ENCODE data around the gene ZNF652.

ZNF652 gene

DNA sequence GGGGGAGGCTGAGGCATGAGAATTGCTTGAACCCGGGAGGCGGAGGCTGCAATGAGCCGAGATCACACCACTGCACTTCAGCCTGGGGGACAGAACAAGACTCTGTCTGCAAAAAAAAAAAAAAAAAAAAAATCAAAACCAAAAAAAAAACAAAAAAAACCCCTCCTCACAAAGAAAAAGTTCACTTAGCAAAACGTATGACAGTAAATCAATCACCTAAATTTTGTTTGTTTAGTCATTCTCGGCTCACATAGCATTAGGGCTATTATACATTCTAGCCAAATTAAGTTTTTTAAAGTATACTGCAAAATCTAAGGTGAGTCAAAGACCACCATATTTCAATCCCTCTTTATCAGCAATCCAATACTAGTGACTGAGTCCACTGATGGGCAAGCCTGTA is 5.7 kb downstream of the ZNF652 start:
- no peak for DNase-seq

DNA sequence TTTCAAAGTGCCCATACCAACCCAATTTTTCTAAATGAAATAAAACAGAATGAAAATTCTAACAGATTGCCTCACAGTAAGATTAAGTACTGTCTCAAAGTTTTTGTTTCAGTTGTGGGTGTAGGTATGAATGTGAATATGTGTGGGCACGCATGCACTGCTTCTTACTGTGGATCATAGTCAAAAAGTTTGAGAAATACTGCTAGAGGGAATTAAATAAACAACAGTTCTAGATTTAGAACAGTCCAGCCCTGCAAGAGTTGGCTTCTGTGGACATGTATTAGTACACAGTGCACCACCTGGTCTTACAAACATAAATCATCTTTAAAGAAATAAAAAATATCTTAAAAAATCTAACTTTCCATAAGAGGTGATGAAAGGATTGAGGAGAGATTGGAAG is 8.4 kb downstream of the ZNF652 start:
- DNase-seq: no peak

DNA sequence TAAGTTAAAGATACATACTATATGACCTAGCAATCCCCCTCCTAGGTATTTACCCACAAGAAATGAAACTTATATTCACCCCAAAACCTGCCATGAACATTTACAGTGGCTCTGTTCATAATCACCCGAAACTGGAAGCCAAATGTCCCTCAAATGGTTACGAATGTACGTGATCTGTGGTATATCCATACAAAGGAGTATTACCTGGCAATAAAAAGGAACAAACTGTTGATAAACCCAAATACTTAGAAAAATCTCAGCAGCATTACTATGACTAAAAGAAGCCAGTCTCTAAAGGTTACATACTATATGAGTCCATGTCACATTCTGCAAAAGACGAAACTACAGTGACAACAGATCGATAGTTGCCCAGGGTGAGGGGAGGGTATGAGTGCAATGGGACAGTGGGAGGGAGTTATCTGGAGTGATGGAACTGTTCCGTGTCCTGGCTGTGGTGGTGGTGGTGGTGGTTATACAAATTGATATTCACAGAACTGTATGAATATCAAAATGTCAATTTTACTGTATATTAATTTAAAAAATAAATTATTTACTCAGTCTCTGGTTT is 9.4 kb downstream of the ZNF652 start:
- DNase-seq: no peak

DNA sequence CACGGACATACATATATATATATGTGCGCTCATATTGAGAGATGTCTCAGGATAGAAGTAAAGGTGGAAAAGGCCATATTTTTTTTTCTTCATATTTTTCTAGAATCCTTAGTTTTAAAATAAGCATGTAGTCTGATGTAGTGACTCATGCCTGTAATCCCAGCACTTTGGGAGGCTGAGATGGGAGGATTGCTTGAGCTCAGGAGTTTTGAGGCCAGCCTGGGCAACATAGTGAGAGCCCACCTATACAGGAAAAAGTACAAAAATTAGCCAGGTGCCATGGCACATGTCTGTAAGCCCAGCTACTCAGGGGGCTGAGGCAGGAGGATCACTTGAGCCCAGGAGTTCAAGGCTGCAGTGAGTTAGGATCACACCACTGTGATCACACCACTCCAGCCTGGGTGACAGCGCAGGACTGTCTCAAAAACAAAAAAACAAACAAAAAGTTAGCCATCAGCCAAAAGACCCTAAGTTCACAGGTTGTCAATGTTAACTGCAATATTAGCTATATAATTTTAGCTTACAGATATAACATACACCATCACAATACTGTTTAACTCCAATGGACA is 10.4 kb downstream of the ZNF652 start:
- no peak for DNase-seq

DNA sequence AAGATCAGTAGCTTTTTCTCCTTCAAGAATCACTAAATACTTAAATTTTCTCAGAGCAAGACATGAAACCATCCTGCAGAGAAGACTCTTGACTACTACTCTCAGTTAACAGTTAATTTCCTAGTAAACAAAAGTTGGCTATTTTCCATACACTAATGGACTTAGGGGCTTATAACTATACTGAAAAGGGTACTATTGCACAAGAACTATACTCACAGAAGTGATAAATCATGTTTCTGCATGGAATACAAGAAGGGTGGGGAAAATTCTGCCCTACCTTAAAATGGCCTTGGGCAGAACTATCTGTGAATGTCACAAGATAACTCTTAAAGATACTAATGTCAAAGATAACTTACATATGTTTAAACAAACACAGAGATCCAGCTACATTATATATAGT is 12.5 kb downstream of the ZNF652 start:
- no peak for DNase-seq

DNA sequence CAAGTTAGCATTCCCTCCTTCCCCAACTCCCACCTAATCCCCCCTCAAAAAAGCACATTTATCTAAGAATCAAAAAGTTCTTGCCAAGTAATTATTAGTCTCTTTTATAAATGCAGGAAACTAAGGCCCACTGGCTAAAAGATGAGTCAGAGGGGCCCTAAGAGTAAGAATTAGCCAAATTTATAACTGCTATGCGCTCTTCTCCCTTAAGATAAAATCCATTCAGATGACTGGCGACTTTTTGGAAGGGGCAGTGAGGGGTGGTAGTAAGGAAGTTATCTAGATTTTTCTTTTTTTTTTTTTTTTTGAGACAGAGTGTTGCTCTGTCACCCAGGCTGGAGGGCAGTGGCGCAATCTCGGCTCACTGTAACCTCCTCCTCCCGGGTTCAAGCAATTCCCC is 17.1 kb downstream of the ZNF652 start:
- DNase-seq: no peak

DNA sequence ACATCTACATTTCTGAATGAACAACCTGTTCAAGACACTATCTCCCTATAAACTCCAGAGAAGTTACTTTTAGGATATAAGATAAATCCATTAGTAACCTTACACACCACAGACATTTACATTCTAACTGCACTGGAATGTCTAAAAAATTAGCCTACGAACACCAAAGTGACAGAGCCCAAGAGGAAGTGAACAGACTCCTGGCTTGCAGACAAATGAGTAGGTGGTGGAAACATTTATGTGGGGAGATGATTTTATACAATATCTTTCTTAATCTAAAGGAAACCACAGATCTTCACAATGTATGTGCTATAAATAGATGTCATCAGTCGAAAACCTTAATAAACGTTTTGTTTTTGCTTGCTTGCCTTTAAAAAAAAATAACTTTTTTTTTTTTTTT is 18.8 kb downstream of the ZNF652 start:
- DNase-seq: no peak

DNA sequence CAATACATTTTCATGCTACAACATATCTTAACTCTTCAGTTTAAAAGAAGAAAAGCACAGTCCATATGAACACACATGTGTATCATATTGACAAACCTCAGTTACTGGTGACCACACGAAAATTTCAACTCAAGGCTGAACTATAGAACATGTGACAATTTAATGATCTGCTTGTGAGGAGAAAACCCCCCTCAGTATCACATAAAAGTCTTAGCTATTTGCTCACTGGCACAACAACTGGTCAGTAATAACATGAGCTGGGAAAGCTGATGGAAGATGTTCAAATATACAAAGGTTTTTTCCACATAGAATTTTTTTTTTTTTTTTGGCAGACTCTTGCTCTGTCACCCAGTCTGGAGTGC is 19.5 kb downstream of the ZNF652 start:
- DNase-seq: no peak

DNA sequence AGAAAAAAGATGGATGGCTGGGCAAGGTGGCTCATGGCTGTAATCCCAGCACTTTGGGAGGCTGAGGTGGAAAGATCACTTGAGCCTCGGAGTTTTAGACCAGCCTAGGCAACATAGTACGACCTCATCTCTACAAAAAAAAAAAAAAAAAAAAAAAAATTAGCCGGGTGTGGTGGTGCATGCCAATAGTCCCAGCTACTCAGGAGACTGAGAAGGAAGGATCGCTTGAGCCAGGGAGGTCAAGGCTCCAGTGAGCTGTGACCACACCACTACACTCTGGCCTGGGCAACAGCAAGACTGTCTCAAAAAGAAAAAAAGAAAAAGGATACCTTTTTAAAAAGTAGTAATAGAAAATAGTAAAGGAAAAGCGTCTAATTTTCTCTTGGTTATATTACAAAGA is 20.7 kb downstream of the ZNF652 start:
- no peak for DNase-seq

DNA sequence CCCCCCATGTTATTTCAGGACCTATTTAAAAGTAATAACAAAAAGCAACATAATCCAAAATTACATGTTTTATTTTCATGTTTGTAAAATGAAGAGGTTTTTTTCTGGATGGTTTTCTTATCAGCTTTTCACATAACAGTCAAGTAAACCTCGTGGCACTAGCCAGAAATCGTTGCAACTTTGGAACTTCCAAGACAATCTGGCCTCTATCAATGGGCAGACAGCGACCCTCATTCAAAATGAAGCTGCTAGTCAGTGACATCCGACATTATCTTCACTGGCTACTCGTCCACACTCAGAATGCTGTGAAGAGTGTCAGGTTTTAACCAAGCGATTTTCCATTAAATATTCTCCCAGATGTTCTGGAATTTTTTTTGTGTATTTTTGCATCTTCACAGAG is 22.7 kb downstream of the ZNF652 start:
- DNase-seq: no peak

DNA sequence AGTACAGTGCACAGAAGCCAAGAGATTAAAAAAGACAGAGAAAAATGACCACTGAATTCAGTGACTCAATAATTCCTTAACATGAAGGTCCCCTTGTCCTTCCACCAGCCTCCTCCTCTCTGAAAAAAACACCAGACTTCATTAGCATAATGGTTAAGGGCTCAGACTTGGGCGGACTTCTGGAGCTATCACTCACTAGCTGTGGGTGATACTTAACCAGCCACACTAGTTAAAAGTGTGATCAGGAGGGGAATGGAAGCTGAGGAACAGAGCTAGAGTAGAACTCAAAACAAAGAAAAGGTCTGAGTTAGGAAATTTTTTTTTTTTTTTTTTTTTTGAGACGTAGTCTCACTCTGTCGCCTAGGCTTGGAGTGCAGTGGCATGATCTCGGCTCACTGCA is 23.2 kb downstream of the ZNF652 start:
- no peak for DNase-seq

DNA sequence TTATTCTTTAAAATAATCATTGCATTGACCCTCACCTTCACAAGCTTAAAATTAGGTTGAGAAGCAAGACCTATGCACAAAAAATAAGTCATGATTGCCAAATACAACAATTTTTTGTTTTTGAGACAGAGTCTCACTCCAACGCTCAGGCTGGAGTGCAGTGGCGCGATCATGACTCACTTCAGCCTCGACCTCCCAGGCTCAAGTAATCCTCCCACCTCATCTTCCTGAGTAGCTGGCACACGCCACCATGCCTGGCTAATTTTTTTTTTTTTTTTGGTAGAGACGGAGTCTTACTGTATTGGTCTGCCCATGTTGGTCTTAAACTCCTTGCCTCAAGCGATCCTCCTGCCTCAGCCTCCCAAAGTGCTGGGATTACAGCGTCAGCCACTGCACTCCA is 24.2 kb downstream of the ZNF652 start:
- DNase-seq: no peak

DNA sequence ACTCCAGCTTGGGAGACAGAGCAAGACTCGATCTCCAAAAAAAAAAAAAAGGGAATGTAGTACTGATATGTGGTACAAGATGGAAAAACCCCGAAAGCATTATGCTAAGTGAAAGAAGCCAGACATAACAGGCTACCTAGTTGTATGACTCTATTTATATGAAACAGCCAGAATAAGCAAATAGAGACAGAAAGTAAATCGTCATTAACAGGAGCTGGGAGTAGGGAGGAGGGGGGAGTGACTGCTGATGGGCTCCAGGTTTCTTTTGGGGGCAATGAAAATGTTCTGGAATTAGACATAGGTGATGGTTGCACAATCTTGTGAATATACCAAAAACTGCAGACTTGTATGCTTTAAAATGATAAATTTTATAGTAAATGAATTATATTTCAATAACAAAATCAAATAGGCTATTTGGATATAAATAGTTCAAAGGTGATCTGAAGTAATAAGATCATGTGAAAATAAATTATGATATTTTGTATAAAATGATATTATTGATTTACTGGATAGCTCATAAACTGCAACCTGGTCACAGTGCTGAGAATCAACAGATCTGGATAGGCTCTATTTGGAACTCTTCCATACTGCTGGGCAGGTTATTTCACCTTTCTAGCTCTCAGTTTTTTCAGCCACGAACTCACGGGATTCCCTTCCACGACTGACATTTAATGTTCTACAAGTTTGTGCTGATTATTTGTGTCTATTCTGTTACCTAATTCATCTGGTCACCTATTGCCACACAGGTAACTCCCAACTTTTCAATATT is 27.1 kb downstream of the ZNF652 start:
- DNase-seq: no peak

DNA sequence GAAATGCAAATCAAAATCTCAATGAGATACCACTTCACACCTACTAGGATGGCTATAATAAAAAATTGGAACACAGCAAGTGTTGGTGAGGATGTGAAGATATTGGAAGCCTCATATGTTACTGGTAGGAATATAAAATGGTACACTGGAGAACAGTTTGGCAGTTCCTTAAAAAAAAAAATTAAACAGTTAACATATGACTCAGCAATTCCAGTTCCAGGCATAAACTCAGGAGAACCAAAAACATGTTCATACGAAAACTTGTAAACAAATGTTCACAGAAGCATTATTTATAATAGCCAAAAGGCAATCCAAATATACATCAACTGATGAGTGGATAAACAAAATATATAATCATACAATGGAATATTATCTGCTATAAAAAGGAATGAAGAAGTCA is 28.2 kb downstream of the ZNF652 start:
- DNase-seq: no peak

DNA sequence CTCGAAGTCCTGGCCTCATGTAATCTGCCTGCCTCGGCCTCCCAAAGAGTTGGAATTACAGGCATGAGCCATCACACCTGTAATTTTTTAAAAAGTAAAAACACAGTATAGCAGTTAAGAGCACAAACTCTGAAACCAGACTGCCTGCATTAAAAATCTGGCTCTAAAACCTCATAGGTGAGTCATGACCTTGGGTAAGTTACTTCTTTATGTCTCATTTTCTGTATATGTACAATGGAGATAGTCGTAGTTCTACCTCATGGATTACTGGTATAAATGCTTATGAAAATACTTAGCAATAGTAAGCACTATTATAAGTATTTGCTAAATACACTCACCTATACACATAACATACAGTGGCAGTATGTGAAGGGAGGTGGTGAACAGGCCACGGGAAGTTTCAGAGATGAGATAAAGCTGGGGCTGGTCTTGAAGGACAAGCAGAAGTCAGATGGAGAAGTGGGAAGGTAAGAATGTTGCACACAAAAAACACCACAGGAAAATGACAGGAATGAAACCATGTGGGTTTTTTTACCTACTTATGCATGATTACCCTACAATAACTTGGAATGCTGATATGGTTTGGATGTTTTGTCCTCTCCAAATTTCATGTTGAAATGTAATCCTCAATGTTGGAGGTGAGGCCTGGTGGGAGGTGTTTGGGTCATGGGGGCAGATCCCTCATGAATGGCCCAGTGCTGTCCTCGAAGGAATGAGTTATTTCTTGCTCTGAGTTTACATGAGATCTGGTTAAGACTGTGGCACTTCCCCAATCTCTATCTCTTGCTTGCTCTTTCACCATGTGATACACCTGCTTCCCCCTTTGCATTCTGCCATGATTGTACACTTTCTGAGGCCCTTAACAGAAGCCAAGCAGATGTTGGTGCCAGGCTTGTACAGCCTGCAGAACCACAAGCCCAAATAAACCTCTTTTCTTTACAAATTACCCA is 33.9 kb downstream of the ZNF652 start:
- DNase-seq: no peak

DNA sequence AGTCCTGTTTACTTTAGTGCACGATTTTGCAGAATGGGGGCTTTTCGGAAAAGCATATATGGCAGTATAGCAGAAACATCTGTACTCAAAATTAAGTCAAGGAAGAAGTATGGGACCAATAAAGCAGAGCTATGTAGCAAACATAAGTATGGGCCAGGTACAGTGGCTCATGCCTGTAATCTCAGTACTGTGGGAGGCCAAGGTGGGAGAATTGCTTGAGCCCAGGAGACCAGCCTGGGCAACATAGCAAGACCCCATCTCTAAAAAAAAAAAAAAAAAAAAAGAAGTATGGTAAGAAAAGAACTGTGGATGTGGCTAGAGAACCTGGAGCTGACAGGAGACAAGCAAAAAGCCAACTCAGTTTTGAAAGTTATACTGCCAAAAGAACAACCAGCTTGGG is 36.1 kb downstream of the ZNF652 start:
- no peak for DNase-seq

DNA sequence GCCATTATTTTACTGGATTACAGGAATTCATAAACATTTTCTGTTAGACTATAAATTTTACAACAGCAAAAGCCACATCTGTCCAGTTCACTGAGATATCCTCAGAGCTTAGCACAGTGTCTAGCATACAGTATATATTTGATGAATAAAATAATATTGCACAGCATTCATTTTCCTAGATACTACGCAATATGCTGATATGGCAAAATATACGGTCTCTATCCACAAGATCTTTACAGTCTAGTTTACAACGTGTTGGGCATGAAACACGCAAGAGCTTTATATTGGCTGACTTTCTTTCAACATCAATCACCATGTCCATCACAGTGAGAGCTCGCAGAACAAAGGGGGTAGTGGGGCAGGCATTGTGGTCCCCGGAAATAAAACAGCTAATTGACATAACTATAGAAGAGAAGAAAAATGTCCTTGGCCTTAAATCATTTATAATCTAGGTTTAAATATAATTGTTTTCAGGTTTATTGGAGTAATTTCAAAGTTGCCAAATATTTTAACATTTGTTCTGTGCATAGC is 43.5 kb downstream of the ZNF652 start:
- no peak for DNase-seq

DNA sequence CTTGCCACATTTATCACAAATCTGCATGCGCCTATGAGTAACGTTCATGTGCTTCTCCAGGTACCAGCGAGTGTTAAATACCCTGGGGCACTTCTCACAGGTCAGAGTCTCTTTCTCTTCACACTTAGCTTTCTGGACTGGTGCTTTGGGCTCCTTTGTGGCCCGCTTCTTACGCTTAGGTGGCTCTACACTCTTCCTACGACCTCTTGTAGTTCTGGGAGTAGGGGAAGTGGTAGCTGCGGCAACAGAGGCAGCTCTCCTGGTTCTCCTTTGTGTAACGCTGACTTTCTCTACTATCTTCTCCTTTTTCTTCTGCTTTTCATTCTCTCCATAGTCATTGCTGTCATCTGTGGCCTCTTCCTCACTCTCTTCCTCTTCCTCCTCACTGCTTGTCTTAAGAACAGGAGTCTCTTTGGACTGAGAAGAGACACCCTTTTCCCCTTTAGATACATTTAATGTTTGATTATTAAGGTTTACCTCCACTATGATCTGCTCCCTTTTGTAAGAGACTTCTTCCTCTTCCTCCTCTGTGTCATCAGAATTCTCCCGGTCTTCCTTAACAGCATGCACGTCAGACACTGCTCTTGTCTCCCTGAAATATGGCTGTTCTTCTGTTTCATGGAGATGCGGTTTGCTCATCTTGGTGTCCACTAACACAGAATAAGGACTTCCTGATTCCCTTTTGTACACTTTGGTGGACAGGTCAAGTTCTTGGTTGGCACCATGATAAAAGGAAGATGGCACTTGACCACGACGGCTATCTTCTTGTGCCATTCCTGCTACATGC is 45.0 kb downstream of the ZNF652 start:
- no peak for DNase-seq

DNA sequence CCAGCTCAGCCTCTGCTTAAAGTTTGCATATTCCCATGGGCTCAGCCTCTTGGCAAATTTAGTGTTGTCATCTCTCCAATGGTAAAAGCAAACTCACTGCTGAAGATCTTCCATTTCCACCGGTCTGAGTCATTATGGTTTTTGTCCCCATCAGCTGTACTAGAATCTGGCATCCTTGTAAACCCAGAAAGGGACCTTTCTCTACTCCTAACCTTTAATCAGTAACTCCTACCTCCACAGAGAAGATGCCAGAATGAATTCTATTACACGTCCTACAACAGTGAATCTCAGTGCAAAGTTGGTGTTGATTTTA is 45.8 kb downstream of the ZNF652 start:
- no peak for DNase-seq

DNA sequence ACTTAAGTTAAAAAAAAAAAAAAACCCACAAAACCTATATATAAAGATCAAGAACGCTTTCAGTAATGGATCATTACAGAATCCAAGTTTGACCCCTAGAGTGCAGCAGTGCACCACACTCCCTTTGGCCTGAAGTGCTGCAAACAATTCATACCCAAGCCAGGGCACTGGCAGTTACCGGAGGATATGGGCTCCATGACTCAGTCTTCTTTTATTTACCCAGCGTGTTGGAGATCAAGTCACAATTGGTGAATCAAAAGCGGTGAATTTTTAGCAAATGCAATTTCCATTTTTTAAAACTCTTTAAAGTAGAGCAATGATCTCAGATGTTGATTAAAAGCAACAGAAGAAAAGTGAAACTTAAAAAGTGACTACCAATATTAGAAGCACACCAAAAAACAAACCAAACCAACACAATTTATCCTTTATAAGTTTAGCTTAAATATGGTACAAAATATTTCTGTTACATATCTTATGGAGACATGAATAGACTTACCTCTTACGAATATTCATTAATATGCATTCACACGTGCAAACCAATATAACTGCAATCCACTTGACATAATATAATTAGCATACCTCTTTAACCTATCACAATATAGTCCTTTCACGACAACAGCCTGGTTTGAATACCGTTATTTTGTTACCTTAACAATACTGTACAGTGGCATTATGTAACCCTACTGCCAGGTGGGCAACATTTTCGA is 46.3 kb downstream of the ZNF652 start:
- DNase-seq: peak; percentile 1 to 3

DNA sequence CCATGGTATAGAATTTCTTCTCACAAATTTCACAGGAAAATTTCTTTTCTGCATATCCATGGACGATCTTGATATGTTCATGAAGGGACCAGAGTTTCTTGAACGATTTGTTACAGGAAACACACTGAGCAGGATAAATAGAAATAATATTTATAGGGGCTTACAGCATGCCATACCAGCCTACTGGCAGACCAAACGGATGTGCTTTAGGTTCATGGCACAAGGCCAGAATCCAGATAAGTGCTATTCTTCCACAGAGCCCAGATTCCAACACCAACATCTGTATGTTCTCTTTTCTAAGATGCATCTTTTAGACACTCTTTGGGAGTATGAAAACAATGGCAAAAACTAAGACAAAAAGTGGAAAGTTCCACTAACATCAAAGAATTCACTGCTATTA is 49.3 kb downstream of the ZNF652 start:
- no peak for DNase-seq

DNA sequence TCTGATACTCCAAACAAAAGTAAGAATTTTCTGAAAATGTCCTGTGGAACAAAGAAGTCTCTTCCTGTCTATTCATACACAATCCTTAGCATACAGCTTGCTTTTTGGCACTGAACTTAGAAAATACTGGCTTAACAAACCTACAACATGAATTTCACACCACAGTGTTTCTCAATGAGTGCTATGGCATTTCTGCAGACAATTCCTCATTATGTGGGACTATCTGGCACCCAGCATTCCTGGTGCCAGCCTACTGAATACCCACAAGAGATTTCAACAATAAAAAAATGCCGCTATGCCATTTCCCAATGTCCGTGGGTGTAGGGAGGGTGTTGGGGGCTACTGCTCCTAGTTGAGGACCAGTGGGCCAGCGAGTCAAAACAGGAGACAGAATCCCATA is 62.1 kb downstream of the ZNF652 start:
- no peak for DNase-seq
